Transverse colon (tissue), 4 donors: ENCODE results near the gene PROZ. TPM values are rescaled to one million over a fixed set of nuclear protein-coding genes. Genes with fewer than 3 reads are reported as not detected.

Experiments
- DNase-seq: peaks from one replicate; pipeline ENCODE4 v3.0.0-alpha.2; 2019
- H3K27ac ChIP-seq, 4 donors: fragments of 200-600 bp; sonication (generic); 2 replicates each; pipeline ENCODE4 v1.5.1; 2016 to 2018; ENCODE audit warnings: inconsistent platforms in 4 of 4
- H3K27me3 ChIP-seq: fragments of 200-600 bp; sonication (generic); 2 replicates; pipeline ENCODE4 v1.5.1; 2017; ENCODE audit warnings: inconsistent platforms
- H3K36me3 ChIP-seq, 4 donors: fragments of 200-600 bp; sonication (generic); 2 replicates each; pipeline ENCODE4 v1.5.1; 2017 to 2019; ENCODE audit warnings: inconsistent platforms in 4 of 4
- H3K4me1 ChIP-seq, 4 donors: fragments of 200-600 bp; sonication (generic); 2 replicates each; pipeline ENCODE4 v1.5.1; 2017 to 2020; ENCODE audit warnings: inconsistent platforms in 4 of 4
- H3K4me3 ChIP-seq, 4 donors: fragments of 200-600 bp; sonication (generic); 1 replicate in 1 of 4; 2 replicates in 3 of 4; pipeline versions ENCODE4 v1.5.1 to v1.6.1; 2017 to 2019; ENCODE audit warnings: inconsistent platforms in 4 of 4
- H3K9me3 ChIP-seq, 2 donors: fragments of 200-600 bp; sonication (generic); 2 replicates each; pipeline ENCODE4 v1.5.1; 2017 to 2019; ENCODE audit warnings: inconsistent platforms in 2 of 2
- EP300 ChIP-seq: sonication (generic); formaldehyde crosslinking; IDR thresholded peaks from one replicate; pipeline ENCODE4 v1.6.1; 2017; ENCODE audit warnings: antibody characterized with exemption, low read depth
- POLR2A ChIP-seq: fragments of 450-650 bp; IDR thresholded peaks from one replicate; pipeline ENCODE4 v1.6.1; 2016; ENCODE audit warnings: antibody characterized with exemption, mild to moderate bottlenecking, moderate library complexity
- POLR2AphosphoS5 ChIP-seq, 3 donors: sonication (generic); formaldehyde crosslinking; IDR thresholded peaks; one replicate each; pipeline ENCODE4 v1.6.1; 2016; ENCODE audit warnings: antibody characterized with exemption in 3 of 3
- WGBS, 2 donors: methylation state at CpG; one replicate each; pipeline ENCODE4 v1.1.5; 2018; ENCODE audit warnings: low coverage in 1 of 2; 5-methylcytosine and 5-hydroxymethylcytosine counted together
- in situ Hi-C, 4 donors: fragments of 200-750 bp; cut with MboI; loops; one replicate each; pipeline versions ENCODE4 v1.15.0 to v1.15.1; 2017; ENCODE audit warnings: low sequenced_read_pairs in 3 of 4, low pct_ligation_motif_present in 1 of 4, low pct_unique_long_range_greater_than_20kb in 1 of 4
- intact Hi-C: fragments of 100-400 bp; cut with DNase I; formaldehyde crosslinking; loops from one replicate; pipeline ENCODE4 v1.15.1; 2023; ENCODE audit warnings: low total_unique reads
- total RNA-seq, 4 donors: library from RNA; depleted of rRNA; stranded (reverse); fragments of >200 nt; gene quantifications; one replicate each; pipeline ENCODE4 v1.1.0, GENCODE V29; 2016
- TF ChIP-seq, protein P1 (sequence below), 5 experiments: fragments of 200-600 bp in 3 of 5; fragments of 450-650 bp in 2 of 5; sonication (generic) in 3 of 5; IDR thresholded peaks; 1 replicate in 2 of 5; 2 replicates in 3 of 5; pipeline ENCODE4 v1.5.1; 2016 to 2017; ENCODE audit warnings: antibody characterized with exemption in 5 of 5, inconsistent platforms in 3 of 5, mild to moderate bottlenecking in 2 of 5, moderate library complexity in 1 of 5

Gene PROZ
- total RNA-seq, 4 donors from 2014 or later, result not detected

DNA sequence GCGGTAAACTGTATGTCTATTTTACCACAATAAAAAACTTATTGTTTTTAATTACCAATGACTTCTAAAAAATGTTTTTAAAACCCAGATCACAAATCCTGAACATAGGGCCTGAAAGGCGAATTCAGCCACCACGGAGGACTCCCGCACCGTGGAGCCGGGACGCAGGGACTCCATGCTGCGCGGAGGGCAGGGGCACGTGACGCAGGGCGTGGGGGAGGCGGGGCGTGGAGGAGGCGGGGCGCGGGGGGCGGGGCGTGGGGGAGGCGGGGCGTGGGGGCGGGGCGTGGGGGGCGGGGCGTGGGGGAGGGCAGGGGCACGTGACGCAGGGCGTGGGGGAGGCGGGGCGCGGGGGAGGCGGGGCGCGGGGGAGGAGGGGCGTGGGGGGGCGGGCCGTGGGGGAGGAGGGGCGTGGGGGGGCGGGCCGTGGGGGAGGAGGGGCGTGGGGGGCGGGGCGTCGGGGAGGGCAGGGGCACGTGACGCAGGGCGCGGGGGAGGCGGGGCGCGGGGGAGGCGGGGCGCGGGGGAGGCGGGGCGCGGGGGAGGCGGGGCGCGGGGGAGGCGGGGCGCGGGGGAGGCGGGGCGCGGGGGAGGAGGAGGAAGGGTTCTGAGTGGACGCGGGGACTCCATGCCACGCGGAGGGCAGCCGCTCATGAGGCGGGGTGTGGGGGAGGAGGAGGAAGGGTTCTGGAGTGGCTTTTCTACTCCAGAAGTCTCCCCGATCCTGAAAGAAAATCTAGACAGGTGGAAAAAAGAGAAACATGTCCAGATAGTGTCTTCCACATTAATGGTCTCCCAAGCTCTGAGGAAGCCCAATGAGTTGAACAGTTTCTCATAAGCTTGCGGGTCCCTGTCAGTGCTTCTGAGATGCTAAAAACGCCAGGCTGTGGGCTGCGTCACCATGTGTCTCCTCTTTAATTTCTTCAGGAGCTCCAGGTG is 4.4 kb upstream of the PROZ start:
- Histone ChIP-seq H3K27ac (peak overlapping the region; percentile 56 to 84 (median 72)), H3K9me3 (no peaks in the 10 kb centered on the region), H3K4me3 (peak overlapping the region; percentile 7 to 53 (median 28)), H3K4me1 (peaks cover 7 to 23% (median 13%) of the 10 kb centered on the region in 4 donors), H3K27me3 (peaks cover 10% of the 10 kb centered on the region), H3K36me3 (no peaks in the 10 kb centered on the region)
- TF ChIP-seq, protein P1, sequence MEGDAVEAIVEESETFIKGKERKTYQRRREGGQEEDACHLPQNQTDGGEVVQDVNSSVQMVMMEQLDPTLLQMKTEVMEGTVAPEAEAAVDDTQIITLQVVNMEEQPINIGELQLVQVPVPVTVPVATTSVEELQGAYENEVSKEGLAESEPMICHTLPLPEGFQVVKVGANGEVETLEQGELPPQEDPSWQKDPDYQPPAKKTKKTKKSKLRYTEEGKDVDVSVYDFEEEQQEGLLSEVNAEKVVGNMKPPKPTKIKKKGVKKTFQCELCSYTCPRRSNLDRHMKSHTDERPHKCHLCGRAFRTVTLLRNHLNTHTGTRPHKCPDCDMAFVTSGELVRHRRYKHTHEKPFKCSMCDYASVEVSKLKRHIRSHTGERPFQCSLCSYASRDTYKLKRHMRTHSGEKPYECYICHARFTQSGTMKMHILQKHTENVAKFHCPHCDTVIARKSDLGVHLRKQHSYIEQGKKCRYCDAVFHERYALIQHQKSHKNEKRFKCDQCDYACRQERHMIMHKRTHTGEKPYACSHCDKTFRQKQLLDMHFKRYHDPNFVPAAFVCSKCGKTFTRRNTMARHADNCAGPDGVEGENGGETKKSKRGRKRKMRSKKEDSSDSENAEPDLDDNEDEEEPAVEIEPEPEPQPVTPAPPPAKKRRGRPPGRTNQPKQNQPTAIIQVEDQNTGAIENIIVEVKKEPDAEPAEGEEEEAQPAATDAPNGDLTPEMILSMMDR (IDR thresholded peaks at IDR 0.05), result no peak
- TF ChIP-seq POLR2A (peak; percentile 44), POLR2AphosphoS5 (IDR thresholded peaks at IDR 0.05) (peak; percentile 87 to 92 (median 89)), EP300 (no peak)
- in situ Hi-C loops (no loop called here), intact Hi-C loops (no loop called here)
- DNase-seq, result peak; percentile 85
- 0 to 7% methylated on average over 4 to 26 of the region's 76 CpGs for WGBS, 2 donors

DNA sequence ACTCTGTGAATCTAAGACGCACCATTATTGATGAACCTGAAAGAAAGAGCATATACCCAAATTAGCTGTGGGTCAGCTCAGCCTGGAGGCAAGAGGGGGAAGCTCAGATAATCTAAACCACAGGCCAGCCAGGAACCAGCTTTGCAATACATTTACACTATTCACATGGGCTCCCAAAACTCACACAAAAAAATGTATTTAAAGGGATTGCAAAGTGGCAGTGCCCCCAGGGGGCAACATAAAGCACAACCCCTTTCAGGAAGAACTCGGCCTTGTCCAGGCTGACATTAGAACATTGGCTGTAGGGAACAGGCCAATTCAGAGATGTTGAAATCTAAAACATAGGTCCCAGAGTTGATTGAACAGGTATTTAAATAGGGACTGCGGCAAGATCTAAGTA is 3.2 kb upstream of the PROZ start:
- Histone ChIP-seq H3K9me3 (no peaks in the 10 kb centered on the region), H3K4me3 (no peak overlapping the region), H3K36me3 (no peaks in the 10 kb centered on the region), H3K27me3 (peaks cover 10% of the 10 kb centered on the region), H3K27ac (no peak overlapping the region), H3K4me1 (peaks cover 7 to 23% (median 13%) of the 10 kb centered on the region in 4 donors)
- 92 to 100% methylated on average over 1 to 3 of the region's 3 CpGs for WGBS, 2 donors
- in situ Hi-C loops (no loop called here), intact Hi-C loops (no loop called here)
- no peak for DNase-seq
- TF ChIP-seq, protein P1 (IDR thresholded peaks at IDR 0.05), result no peak
- TF ChIP-seq EP300 (no peak), POLR2A (no peak), POLR2AphosphoS5 (IDR thresholded peaks at IDR 0.05) (no peak)

DNA sequence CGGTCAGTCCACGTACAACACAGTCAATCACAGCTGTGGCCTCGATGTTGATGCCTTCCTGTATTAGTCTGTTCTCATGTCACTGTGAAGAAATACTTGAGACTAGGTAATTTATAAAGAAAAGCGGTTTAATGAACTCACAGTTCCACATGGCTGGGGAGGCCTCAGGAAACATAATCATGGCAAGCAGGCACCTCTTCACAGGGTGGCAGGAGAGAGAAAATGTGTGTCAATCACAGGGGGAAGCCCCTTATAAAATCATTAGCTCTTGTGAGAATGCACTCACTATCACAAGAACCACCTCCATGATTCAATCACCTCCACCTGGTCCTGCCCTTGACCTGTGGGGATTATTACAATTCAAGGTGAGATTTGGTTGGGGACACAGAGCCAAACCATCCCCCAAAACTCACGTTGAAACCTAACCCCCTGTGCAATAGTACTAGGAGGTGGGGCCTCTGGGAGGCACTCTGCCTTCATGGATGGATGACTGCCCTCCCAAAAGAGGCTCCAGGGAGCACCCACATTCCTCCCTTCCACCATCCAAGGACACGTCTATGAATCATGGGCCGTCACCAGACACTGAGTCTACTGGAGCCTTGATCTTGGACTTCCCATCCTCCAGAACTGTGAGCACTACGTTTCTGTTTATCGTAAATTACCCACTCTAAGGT is 2.3 kb upstream of the PROZ start:
- WGBS, 2 donors, result 87 to 93% methylated on average over 3 to 9 of the region's 9 CpGs
- in situ Hi-C loops, result no loop called here
- peaks cover 14% of the 10 kb centered on the region for H3K27me3 ChIP-seq

More for the DNA sequence above, 2.3 kb upstream of the PROZ start:
- DNase-seq, result no peak
- peaks cover 7 to 23% (median 13%) of the 10 kb centered on the region in 4 donors for H3K4me1 ChIP-seq
- no peaks in the 10 kb centered on the region for H3K36me3 ChIP-seq
- H3K4me3 ChIP-seq, result no peak overlapping the region
- TF ChIP-seq, protein P1 (IDR thresholded peaks at IDR 0.05), result no peak
- TF ChIP-seq POLR2AphosphoS5 (IDR thresholded peaks at IDR 0.05), result no peak
- no peak for TF ChIP-seq POLR2A
- no peak overlapping the region for H3K27ac ChIP-seq
- intact Hi-C loops, result no loop called here
- no peaks in the 10 kb centered on the region for H3K9me3 ChIP-seq
